Thyroid gland (tissue), 4 donors: ENCODE results near the gene RAPH1.

Source experiments
- CTCF ChIP-seq, 6 experiments: fragments of 200-600 bp in 3 of 6; fragments of 450-650 bp in 3 of 6; sonication (generic) in 3 of 6; IDR thresholded peaks; one replicate each; pipeline ENCODE4 v1.5.1; 2016 to 2019; ENCODE audit warnings: antibody characterized with exemption in 6 of 6, mild to moderate bottlenecking in 2 of 6, inconsistent platforms in 1 of 6, moderate library complexity in 1 of 6
- POLR2A ChIP-seq, 2 donors: fragments of 450-650 bp; IDR thresholded peaks; one replicate each; pipeline ENCODE4 v1.6.1; 2017; ENCODE audit warnings: antibody characterized with exemption in 2 of 2, mild to moderate bottlenecking in 2 of 2, moderate library complexity in 1 of 2

DNA sequence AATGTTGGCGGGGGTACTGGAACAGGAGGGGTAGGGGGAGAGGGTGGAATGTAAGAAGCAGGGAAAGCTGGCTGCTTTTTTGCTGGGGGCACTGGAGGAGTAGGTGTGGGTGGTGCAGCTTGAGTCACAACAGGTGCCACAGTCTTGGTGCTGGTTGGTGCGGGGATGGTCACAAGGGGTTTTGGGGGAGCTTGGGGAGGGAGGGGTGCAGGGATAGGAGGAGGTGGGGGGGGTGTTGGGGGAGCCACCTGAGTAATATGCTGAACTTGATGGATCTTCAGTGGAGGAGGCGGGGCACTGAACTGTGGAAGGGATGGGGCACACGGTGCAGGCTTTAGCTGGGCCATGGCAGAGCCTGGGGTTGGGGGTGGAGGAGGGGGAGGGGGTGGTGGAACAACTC, 94.4 kb downstream of the RAPH1 start:
- TF ChIP-seq CTCF (IDR thresholded peaks at IDR 0.05) (no peak), POLR2A (IDR thresholded peaks at IDR 0.05) (no peak)
